Caki2 (cell line): ENCODE results near the gene SYAP1. TPM values are rescaled to one million over a fixed set of nuclear protein-coding genes. Genes with fewer than 3 reads are reported as not detected.
"Not testable (repeated sequence)": the region's sequence is repeated elsewhere in the genome, so short reads cannot be mapped to it uniquely, and the experiment has no call there.

ENCODE experiments used
- DNase-seq: peaks from one replicate; pipeline ENCODE4 v3.0.0-alpha.2; 2015; ENCODE audit warnings: low read depth
- in situ Hi-C: cut with HindIII; loops from 2 replicates; pipeline ENCODE4 v1.10.0; 2016; ENCODE audit warnings: low sequenced_read_pairs, low pct_unique_long_range_greater_than_20kb, mixed read lengths
- total RNA-seq: library from RNA; depleted of rRNA; stranded (reverse); fragments of >200 nt; shearing (Covaris generic); gene quantifications from 2 replicates; pipeline ENCODE4 v1.2.3, GENCODE V29; 2014; ENCODE audit warnings: low replicate concordance

Gene SYAP1
- total RNA-seq, 1 experiment from 2014 or later, result 54.8 TPM

GRCh38 chrX:16716451-16716850 lies 3.0 kb upstream of the SYAP1 start:
- DNase-seq, in situ Hi-C loops: not testable (repeated sequence)

DNA sequence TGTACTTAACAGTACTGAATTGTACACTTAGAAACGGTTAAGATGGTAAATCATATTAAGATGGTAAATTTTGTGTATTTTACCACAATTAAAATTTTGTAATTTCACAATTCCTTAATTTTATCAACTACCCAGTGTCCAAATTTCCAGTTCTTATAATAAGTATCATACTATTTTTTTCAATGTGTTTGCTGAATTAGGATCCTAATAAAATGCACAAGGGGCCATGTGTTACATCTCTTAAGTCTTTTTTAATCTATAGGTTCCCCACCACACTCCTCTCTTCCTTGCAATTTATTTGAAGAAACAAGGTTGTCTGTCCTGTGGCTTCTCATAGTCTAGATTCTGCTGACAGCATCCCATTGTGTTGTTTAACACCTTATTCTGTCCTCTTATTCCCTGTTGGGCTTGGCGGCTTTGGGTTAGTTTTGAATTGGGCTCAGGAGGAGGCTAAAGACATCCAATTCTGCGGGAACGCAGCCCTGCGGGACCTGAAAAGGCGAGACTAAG lies 533 bp upstream of the SYAP1 start:
- DNase-seq, result no peak
- in situ Hi-C loops, result no loop called here

- in situ Hi-C loops, result no loop called here
- DNase-seq, result peak; percentile 76
Observed at GRCh38 chrX:16722481-16722880, 3.1 kb downstream of the SYAP1 start.

DNA sequence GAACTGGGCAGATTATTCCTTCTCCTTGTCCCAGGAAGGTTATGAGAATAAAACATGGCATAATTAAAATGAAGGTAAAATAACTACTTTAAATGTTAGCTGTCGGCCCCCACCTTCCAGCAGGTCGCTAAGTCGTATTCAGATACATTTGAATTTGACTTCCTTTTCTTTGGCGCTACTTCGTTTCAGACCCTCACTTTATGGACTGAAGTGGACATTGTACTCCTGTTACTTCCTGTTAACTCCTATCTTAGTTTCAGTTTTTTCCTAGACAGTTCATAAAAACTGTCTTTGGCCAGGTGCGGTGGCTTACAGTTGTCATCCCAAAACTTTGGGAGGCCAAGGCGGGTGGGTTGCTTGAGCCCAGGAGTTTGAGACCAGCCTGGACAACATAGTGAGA lies 5.7 kb downstream of the SYAP1 start:
- in situ Hi-C loops, result no loop called here
- no peak for DNase-seq

DNA sequence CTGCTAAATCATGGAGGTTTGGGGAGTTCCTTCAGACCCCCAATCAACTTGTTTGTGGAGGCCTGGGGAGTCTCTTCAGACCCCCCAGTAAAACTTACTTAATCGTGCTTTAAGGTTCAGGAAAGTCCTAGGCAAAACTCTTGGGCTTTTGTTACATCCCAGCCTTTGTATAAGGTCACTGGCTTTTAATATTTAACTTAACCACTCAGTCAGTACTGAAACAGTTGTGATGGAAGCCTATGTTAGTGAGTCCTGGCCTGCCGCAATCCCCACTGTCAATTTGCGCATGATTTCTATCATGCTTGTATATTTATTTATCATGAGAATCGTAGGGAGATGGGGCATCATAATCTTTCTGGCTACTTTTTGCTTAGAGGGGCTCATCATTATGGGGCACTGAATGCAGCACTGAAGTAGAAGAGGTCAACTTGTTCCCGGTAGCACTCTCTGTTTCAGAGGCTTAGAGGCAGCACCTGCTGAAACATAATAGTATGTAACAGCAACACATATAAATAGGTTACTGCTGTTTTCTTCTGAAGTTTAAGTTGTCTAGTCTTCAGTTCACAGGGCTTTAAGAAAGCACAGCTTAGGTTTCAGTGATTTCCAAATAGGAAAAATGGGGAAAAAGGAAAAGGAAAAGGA lies 7.1 kb downstream of the SYAP1 start:
- in situ Hi-C loops, result not testable (repeated sequence)
- peak; percentile 56 for DNase-seq

DNA sequence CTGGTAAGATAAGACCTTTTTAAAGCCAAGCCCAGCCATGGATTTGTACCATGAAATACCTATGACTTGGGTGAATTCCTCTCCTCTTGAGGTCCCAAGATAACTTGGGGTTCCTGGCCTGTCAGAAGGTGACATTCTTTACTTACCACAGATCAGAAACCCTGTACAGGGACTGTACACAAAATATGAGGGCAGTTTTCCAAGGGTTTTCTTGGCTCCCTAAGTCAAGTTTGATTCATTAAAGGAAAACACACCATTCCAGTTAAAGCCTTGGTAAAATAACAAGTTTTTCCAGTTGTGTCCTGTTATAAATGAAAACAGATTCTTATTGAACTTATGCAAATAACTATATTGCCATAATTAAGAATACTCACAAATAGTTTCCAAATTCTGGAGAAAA lies 8.2 kb downstream of the SYAP1 start:
- in situ Hi-C loops, result no loop called here
- no peak for DNase-seq

DNA sequence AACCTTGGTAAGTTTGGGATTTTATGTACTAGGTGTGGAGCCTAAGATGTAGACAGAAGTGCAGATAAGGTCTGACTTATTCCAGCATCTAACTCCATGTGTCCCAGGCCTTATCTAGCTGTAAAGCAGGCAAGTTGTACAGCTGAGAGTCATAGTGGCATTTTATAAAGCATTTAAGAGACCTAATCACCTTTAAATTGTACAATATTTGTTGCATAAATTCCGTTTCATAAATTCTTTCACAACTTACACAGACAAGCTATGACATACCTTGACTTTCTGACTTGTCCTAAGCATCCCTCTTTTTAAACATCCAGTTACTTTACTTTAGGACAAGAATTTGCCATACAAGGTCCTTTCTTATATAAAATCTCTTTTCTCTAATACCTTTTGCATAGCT lies 11.0 kb downstream of the SYAP1 start:
- no peak for DNase-seq
- in situ Hi-C loops, result no loop called here

DNA sequence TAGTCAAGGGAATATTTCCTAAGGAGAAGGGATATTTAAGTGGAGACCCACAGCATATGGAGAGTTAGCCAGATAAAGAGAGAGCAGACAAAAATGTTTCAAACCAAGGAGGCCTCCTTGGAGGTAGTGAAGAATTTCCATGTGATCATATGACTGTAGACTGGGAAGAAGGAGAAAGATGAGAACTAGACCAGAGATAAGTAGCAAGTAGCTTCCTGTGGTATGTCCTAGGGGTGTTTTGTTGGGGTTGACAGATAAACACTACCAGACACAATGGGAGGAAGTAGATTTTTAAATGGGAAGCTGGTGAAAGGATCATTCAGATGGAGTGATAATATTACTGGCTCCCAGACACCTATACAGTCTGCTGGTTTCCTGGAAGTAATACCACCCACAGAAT lies 13.6 kb downstream of the SYAP1 start:
- in situ Hi-C loops, result no loop called here
- no peak for DNase-seq

DNA sequence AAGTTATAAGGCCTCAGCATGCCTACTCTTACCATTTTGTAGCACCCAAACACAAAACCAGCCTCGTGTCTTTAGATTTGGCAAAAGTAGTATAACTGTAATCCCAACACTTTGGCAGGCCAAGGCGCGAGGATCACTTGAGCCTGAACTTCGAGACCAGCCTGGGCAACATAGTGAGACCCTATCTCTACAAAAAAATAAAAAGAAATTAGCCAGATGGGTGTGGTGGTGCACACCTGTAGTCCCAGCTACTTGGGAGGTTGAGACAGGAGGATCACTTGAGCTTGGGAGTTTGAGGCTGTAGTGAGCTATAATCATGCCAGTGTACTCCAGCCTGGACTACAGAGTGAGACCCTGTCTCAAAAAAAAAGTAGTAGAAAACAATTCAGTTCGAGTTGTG lies 17.6 kb downstream of the SYAP1 start:
- no peak for DNase-seq
- in situ Hi-C loops, result no loop called here

- DNase-seq, result no peak
- in situ Hi-C loops, result no loop called here
Observed at GRCh38 chrX:16739574-16739973, 20.2 kb downstream of the SYAP1 start.

DNA sequence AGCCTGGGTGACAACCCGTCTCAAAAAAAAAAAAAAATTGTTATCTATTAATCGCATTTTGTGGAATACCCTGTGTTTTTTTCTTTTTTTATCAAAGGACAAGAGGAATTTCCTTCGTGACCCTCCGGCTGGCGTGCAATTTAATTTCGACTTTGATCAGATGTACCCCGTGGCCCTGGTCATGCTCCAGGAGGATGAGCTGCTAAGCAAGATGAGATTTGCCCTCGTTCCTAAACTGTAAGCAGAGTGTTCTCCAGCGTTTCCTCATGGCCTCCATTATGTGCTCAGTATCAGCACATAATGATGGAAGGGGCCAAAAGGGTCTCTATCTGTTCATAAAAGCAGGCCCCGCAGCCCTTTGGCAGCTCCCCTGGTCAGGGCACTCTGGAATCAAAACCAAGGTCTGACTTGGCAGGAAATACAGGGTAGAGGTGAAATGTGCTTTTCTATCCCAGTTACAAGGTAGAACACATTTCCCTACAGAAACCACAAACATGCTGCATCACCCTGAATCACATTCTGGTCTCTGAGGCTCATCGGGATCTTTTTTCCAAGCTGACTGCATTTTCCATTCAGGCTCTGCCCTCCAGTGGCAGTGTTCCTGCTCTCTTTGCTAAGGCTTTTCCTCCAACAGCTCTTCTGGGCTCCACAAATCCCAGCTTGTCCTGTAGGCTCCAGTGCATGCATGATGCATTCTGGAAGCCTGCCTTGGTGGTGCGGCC lies 24.4 kb downstream of the SYAP1 start:
- peak; percentile 91 for DNase-seq
- in situ Hi-C loops, result no loop called here

DNA sequence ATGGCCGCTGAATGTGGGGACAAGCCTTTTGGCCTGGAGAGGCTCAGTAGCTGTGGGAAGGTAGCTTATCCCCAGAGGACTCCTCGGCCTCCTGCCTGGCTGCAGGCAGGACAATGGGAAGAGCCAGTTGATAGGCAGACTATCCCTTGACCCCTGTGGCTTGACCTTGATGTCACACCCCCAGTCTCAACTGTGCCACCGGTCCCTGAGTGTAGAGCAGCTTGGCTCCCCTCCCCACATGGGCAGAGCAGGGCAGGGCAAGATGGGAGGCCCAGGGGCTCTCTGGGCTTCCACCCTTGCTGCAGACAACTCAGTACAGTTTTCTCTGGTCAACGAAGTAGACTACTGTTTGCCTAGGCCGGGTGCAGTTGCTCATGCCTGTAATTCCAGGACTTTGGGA lies 25.7 kb downstream of the SYAP1 start:
- in situ Hi-C loops, result no loop called here
- no peak for DNase-seq

DNA sequence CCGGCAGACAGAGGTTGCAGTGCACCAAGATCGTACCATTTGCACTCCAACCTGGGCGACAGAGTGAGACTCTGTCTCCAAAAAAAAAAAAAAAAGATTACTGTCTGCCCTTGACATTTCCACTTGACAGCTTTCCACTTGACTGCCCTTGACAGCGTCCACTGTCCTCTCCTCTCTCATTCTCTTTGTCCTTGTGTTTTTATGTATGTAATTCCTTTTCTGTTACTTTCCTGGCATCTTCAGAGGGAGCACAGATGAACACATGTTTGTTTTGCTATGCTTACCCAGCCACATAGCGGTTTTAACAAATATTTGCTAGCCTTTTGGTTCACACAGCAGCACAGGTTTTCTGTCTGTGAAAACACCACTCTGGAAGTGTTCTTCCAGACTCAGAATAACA lies 26.2 kb downstream of the SYAP1 start:
- in situ Hi-C loops, result no loop called here
- no peak for DNase-seq

- no peak for DNase-seq
- in situ Hi-C loops, result no loop called here
Observed at GRCh38 chrX:16748425-16748824, 29.0 kb downstream of the SYAP1 start.

DNA sequence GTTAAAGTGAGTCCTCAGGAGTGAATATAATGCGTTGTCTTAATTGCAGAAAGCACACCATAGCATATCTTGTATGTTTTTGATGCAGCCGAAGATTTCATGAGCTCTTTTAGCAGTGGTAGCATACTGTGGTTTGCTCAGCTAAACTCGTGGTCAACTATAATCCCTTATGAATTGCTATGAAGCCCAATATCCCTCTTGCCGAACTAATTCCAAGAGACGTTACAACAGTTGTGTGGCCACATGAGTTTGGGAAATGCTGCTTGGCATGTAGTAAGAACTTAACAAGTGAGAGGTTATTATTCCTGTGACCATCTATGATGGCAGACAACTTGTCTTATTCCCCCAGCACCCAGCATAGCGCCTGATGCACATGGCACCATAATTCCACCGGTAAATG lies 30.7 kb downstream of the SYAP1 start:
- no peak for DNase-seq
- in situ Hi-C loops, result no loop called here

GRCh38 chrX:16754019-16754418 lies 34.6 kb downstream of the SYAP1 start:
- in situ Hi-C loops, result no loop called here
- DNase-seq, result no peak

GRCh38 chrX:16756724-16757123 lies 37.3 kb downstream of the SYAP1 start:
- DNase-seq, result no peak
- in situ Hi-C loops, result no loop called here

DNA sequence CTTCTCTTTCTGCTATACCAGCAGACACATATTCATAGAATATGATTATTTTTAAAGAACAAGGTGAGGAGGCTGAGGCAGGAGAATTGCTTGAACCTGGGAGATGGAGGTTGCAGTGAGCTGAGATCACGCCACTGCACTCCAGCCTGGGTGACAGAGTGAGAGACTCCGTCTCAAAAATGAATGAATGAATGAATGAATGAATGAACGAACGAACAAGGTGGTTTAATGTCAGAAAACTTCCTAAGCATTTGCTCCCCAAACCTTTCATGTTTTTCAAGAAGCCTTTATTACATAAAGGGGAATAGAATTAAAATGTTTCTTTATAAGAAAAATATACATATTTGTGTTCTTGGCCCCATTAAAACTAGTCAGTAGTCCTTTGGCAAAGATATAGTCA lies 42.1 kb downstream of the SYAP1 start:
- DNase-seq, in situ Hi-C loops: not testable (repeated sequence)

GRCh38 chrX:16762579-16762978 lies 43.2 kb downstream of the SYAP1 start:
- in situ Hi-C loops, result no loop called here
- no peak for DNase-seq

DNA sequence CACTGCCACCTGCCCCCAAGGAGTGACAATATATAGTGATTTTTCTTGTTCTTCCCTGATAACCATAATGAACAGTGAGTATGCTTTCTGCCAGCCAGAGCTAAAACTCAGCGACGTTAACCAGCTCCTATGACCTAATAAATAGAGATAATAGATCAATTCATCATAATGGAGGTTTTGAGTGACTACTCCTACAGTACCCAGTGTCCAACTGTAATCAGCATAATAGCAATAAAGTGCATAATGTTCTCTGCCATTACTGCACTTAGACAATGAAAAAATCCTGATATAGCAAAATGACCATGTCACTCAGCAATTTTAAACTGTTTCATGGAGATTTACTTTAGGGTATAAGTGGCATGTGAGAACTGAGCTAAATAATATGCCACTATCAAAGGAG lies 46.2 kb downstream of the SYAP1 start:
- in situ Hi-C loops, result no loop called here
- no peak for DNase-seq
